Glutamatergic neuron (in vitro differentiated cells): ENCODE data around the gene RTEL1. TPM values are rescaled to one million over a fixed set of nuclear protein-coding genes. Genes with fewer than 3 reads are reported as not detected.

Source experiments
- DNase-seq: peaks from one replicate; pipeline ENCODE4 v3.0.0; 2022
- H3K27ac Mint-ChIP-seq: one replicate; pipeline ENCODE4 v1.8.0; 2020; ENCODE audit warnings: mild to moderate bottlenecking, mixed read lengths, inconsistent platforms; ENCODE audit not compliant: unreplicated experiment
- H3K27me3 Mint-ChIP-seq: one replicate; pipeline ENCODE4 v1.8.0; 2020; ENCODE audit warnings: mild to moderate bottlenecking, moderate library complexity, mixed read lengths, inconsistent platforms; ENCODE audit not compliant: unreplicated experiment
- H3K36me3 Mint-ChIP-seq: one replicate; pipeline ENCODE4 v1.8.0; 2020; ENCODE audit warnings: mild to moderate bottlenecking, mixed read lengths, inconsistent platforms; ENCODE audit not compliant: unreplicated experiment
- H3K4me1 Mint-ChIP-seq: one replicate; pipeline ENCODE4 v1.8.0; 2020; ENCODE audit warnings: mild to moderate bottlenecking, low read depth, mixed read lengths, inconsistent platforms; ENCODE audit not compliant: unreplicated experiment
- H3K4me3 Mint-ChIP-seq: one replicate; pipeline ENCODE4 v1.8.0; 2020; ENCODE audit warnings: mild to moderate bottlenecking, mixed read lengths, inconsistent platforms; ENCODE audit not compliant: unreplicated experiment
- H3K9me3 Mint-ChIP-seq: one replicate; pipeline ENCODE4 v1.8.0; 2020; ENCODE audit warnings: mild to moderate bottlenecking, moderate library complexity, mixed read lengths, inconsistent platforms; ENCODE audit not compliant: unreplicated experiment
- total RNA-seq: library from RNA; stranded (reverse); fragmentation: NEBNext Ultra II Directional; extraction: Animal tissue kit (Norgen Biotek cat#: 25700); gene quantifications from one replicate; pipeline ENCODE4 v1.2.1, GENCODE V29; 2021; ENCODE audit not compliant: unreplicated experiment
- TF ChIP-seq, protein P1 (sequence below): fragments of 200-600 bp; sonication (generic); IDR thresholded peaks from one replicate; pipeline ENCODE4 v1.5.0; 2021; ENCODE audit not compliant: partially characterized antibody, unreplicated experiment

The RTEL1 gene
- total RNA-seq, 1 donor from 2014 or later, result 36.3 TPM

DNA sequence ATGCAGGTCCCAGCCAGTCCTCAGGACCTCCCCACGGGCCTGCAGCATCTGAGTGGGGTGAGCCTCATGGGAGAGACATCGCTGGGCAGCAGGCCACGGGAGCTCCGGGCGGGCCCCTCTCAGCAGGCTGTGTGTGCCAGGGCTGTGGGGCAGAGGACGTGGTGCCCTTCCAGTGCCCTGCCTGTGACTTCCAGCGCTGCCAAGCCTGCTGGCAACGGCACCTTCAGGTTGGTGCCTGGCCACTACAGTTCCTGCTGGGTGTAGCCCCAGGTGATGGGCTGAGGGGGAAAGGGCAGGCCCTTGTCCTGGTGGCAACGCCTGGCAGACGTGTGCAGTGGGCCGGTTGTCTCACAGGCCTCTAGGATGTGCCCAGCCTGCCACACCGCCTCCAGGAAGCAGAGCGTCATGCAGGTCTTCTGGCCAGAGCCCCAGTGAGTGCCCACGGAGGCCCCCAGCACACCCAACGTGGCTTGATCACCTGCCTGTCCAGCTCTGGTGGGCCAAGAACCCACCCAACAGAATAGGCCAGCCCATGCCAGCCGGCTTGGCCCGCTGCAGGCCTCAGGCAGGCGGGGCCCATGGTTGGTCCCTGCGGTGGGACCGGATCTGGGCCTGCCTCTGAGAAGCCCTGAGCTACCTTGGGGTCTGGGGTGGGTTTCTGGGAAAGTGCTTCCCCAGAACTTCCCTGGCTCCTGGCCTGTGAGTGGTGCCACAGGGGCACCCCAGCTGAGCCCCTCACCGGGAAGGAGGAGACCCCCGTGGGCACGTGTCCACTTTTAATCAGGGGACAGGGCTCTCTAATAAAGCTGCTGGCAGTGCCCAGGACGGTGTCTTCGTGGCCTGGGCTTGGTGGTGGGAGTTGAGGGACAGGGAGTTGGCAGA is 37.6 kb downstream of the RTEL1 start:
- Mint-ChIP-seq H3K4me3 (no peak overlapping the region), H3K27me3 (peaks cover 15% of the 10 kb centered on the region), H3K4me1 (peaks cover 2% of the 10 kb centered on the region), H3K27ac (no peak overlapping the region), H3K36me3 (no peaks in the 10 kb centered on the region), H3K9me3 (peaks cover 1% of the 10 kb centered on the region)
- TF ChIP-seq, protein P1, sequence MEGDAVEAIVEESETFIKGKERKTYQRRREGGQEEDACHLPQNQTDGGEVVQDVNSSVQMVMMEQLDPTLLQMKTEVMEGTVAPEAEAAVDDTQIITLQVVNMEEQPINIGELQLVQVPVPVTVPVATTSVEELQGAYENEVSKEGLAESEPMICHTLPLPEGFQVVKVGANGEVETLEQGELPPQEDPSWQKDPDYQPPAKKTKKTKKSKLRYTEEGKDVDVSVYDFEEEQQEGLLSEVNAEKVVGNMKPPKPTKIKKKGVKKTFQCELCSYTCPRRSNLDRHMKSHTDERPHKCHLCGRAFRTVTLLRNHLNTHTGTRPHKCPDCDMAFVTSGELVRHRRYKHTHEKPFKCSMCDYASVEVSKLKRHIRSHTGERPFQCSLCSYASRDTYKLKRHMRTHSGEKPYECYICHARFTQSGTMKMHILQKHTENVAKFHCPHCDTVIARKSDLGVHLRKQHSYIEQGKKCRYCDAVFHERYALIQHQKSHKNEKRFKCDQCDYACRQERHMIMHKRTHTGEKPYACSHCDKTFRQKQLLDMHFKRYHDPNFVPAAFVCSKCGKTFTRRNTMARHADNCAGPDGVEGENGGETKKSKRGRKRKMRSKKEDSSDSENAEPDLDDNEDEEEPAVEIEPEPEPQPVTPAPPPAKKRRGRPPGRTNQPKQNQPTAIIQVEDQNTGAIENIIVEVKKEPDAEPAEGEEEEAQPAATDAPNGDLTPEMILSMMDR, result no peak
- DNase-seq, result no peak

DNA sequence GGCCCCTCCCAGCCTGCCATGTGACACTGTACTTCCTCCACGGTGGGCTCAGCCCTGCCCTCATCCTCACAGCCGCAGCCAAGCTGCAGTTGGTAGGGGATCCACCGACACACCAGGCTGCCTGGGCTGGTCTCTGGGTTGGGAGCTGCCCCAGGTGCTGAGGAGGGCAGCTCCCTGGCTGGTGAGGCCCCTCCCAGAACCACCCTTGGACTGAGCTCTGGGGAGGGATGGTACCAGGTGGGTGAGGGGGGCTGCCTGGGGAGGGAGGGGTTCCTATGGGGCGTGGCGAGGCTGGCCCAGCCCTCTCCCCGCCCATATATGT is 38.2 kb downstream of the RTEL1 start:
- peaks cover 14% of the 10 kb centered on the region for H3K27me3 Mint-ChIP-seq
- no peak overlapping the region for H3K4me3 Mint-ChIP-seq
- DNase-seq, result no peak
- no peaks in the 10 kb centered on the region for H3K36me3 Mint-ChIP-seq
- peaks cover 1% of the 10 kb centered on the region for H3K9me3 Mint-ChIP-seq
- TF ChIP-seq, protein P1, result no peak
- peaks cover 2% of the 10 kb centered on the region for H3K4me1 Mint-ChIP-seq
- no peak overlapping the region for H3K27ac Mint-ChIP-seq

DNA sequence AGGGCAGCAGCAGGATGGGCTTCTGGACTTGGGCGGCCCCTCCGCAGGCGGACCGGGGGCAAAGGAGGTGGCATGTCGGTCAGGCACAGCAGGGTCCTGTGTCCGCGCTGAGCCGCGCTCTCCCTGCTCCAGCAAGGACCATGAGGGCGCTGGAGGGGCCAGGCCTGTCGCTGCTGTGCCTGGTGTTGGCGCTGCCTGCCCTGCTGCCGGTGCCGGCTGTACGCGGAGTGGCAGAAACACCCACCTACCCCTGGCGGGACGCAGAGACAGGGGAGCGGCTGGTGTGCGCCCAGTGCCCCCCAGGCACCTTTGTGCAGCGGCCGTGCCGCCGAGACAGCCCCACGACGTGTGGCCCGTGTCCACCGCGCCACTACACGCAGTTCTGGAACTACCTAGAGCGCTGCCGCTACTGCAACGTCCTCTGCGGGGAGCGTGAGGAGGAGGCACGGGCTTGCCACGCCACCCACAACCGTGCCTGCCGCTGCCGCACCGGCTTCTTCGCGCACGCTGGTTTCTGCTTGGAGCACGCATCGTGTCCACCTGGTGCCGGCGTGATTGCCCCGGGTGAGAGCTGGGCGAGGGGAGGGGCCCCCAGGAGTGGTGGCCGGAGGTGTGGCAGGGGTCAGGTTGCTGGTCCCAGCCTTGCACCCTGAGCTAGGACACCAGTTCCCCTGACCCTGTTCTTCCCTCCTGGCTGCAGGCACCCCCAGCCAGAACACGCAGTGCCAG is 38.7 kb downstream of the RTEL1 start, which contains the start of gene TNFRSF6B:
Gene TNFRSF6B, plus strand, starts transcription at position 25 of the 729 bp plus-strand sequence. Its CDS starts 116 bp downstream, at position 141.
- Mint-ChIP-seq H3K27me3 (peaks cover 13% of the 10 kb centered on the region), H3K36me3 (no peaks in the 10 kb centered on the region), H3K4me3 (no peak within 1 kb of the TSS), H3K9me3 (peaks cover 1% of the 10 kb centered on the region), H3K4me1 (peaks cover 2% of the 10 kb centered on the region), H3K27ac (no peak within 1 kb of the TSS)
- TF ChIP-seq, protein P1, result no peak
- DNase-seq, result no peak

DNA sequence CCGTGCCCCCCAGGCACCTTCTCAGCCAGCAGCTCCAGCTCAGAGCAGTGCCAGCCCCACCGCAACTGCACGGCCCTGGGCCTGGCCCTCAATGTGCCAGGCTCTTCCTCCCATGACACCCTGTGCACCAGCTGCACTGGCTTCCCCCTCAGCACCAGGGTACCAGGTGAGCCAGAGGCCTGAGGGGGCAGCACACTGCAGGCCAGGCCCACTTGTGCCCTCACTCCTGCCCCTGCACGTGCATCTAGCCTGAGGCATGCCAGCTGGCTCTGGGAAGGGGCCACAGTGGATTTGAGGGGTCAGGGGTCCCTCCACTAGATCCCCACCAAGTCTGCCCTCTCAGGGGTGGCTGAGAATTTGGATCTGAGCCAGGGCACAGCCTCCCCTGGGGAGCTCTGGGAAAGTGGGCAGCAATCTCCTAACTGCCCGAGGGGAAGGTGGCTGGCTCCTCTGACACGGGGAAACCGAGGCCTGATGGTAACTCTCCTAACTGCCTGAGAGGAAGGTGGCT is 39.3 kb downstream of the RTEL1 start:
- no peaks in the 10 kb centered on the region for H3K36me3 Mint-ChIP-seq
- no peak overlapping the region for H3K27ac Mint-ChIP-seq
- TF ChIP-seq, protein P1, result no peak
- DNase-seq, result no peak
- H3K27me3 Mint-ChIP-seq, result peaks cover 11% of the 10 kb centered on the region
- H3K4me3 Mint-ChIP-seq, result no peak overlapping the region
- H3K9me3 Mint-ChIP-seq, result peaks cover 6% of the 10 kb centered on the region
- peaks cover 2% of the 10 kb centered on the region for H3K4me1 Mint-ChIP-seq
